ENCODE measurements around the gene TRIM26. TPM values are rescaled to one million over a fixed set of nuclear protein-coding genes. Genes with fewer than 3 reads are reported as not detected.

The TRIM26 gene
- total RNA-seq, 4 donors from 2014 or later: 22.8 to 30.9 (median 25.1) TPM

GRCh38 chr6:30206799-30207618 lies 6.2 kb downstream of the TRIM26 start:
- Histone ChIP-seq H3K27me3 (no peaks in the 10 kb centered on the region), H3K27ac (peak overlapping the region; percentile 54 to 75 (median 68)), H3K36me3 (no peaks in the 10 kb centered on the region), H3K4me1 (peaks cover 32 to 34% of the 10 kb centered on the region in 2 donors), H3K4me3 (no peak overlapping the region), H3K9me3 (no peaks in the 10 kb centered on the region)
- TF ChIP-seq POLR2A (IDR thresholded peaks at IDR 0.05) (no peak), CTCF (IDR thresholded peaks at IDR 0.05 in 4 of 5, conservative IDR thresholded peaks at IDR 0.05 in 1 of 5) (no peak)
- intact Hi-C loops (cut with DNase I; ENCODE audit: low total_unique reads) (no loop called here), in situ Hi-C loops (cut with MboI; ENCODE audit: low sequenced_read_pairs in 4 of 4) (no loop called here)
- ATAC-seq (peak; percentile 80 to 97), DNase-seq (peak in 1 of 2 donors; percentile 66)

GRCh38 chr6:30206152-30206551 lies 7.1 kb downstream of the TRIM26 start:
- peak overlapping the region in 1 of 4 donors; percentile 65 for H3K27ac ChIP-seq
- intact Hi-C loops (cut with DNase I; ENCODE audit: low total_unique reads): no loop called here
- ATAC-seq (no peak), DNase-seq (no peak)
- H3K4me3 ChIP-seq: no peak overlapping the region
- H3K36me3 ChIP-seq: no peaks in the 10 kb centered on the region
- TF ChIP-seq POLR2A (IDR thresholded peaks at IDR 0.05): no peak
- no peak for TF ChIP-seq CTCF (IDR thresholded peaks at IDR 0.05 in 4 of 5, conservative IDR thresholded peaks at IDR 0.05 in 1 of 5)
- peaks cover 25 to 28% of the 10 kb centered on the region in 2 donors for H3K4me1 ChIP-seq
- no peaks in the 10 kb centered on the region for H3K27me3 ChIP-seq
- in situ Hi-C loops (cut with MboI; ENCODE audit: low sequenced_read_pairs in 4 of 4): no loop called here
- no peaks in the 10 kb centered on the region for H3K9me3 ChIP-seq

- Histone ChIP-seq H3K9me3 (no peaks in the 10 kb centered on the region), H3K4me3 (no peak overlapping the region), H3K36me3 (peaks cover 0 to 12% of the 10 kb centered on the region in 2 donors), H3K27ac (no peak overlapping the region), H3K4me1 (peaks cover 20 to 28% of the 10 kb centered on the region in 2 donors), H3K27me3 (no peaks in the 10 kb centered on the region)
- ATAC-seq (no peak), DNase-seq (no peak)
- intact Hi-C loops (cut with DNase I; ENCODE audit: low total_unique reads): no loop called here
- TF ChIP-seq POLR2A (IDR thresholded peaks at IDR 0.05) (no peak), CTCF (IDR thresholded peaks at IDR 0.05 in 4 of 5, conservative IDR thresholded peaks at IDR 0.05 in 1 of 5) (no peak)
- in situ Hi-C loops (cut with MboI; ENCODE audit: low sequenced_read_pairs in 4 of 4): no loop called here
Measured at GRCh38 chr6:30204116-30204515, 9.1 kb downstream of the TRIM26 start.

GRCh38 chr6:30202366-30202765 lies 10.8 kb downstream of the TRIM26 start:
- Histone ChIP-seq H3K9me3 (no peaks in the 10 kb centered on the region), H3K27ac (no peak overlapping the region), H3K4me1 (peaks cover 13 to 18% of the 10 kb centered on the region in 2 donors), H3K4me3 (no peak overlapping the region), H3K36me3 (peaks cover 0 to 28% of the 10 kb centered on the region in 2 donors), H3K27me3 (no peaks in the 10 kb centered on the region)
- in situ Hi-C loops (cut with MboI; ENCODE audit: low sequenced_read_pairs in 4 of 4): no loop called here
- ATAC-seq: no peak
- intact Hi-C loops (cut with DNase I; ENCODE audit: low total_unique reads): no loop called here
- TF ChIP-seq POLR2A (IDR thresholded peaks at IDR 0.05) (no peak), CTCF (IDR thresholded peaks at IDR 0.05 in 4 of 5, conservative IDR thresholded peaks at IDR 0.05 in 1 of 5) (no peak)
- DNase-seq: no peak

Data from gastrocnemius medialis (tissue), 4 donors.